GM10266 (cell line): ENCODE results near the gene RALA.

ENCODE experiments used
- DNase-seq: peaks from one replicate; pipeline ENCODE4 v3.0.0; 2012; ENCODE audit errors: extremely low spot score
- TF ChIP-seq, protein P1 (sequence below): IDR thresholded peaks from 2 replicates; pipeline ENCODE4 v1.5.1; 2012; ENCODE audit warnings: mild to moderate bottlenecking, low read depth; ENCODE audit not compliant: control insufficient read depth, insufficient read depth; ENCODE audit errors: missing control alignments

Gene RALA

DNA sequence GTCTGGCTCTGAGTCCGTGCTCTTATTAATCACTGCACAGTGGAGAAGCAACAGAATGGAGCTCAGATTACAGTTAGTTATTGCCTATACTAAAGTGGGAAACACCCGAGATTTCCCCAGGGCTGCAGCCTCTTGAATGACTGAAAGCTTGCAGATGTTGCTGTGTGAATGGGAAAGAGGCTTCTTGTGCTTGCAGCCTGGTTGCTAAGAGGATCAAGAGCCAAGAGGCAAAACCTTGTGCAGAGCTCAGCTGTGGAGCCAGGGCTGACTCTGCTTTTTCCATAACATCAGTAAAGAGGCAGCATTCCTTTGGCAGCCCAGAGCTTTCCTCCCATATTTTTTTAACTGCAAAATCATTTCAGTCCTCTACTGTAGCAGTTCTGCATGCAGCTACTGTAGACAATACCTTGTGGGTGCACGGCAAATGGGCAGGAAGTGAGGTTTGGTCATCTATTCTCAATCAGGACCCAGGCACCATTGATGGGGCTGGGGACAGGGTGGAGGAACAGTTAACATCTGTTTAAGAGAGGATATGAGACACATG lies 86.5 kb downstream of the RALA start:
- DNase-seq, result peak; percentile 24
- TF ChIP-seq, protein P1, sequence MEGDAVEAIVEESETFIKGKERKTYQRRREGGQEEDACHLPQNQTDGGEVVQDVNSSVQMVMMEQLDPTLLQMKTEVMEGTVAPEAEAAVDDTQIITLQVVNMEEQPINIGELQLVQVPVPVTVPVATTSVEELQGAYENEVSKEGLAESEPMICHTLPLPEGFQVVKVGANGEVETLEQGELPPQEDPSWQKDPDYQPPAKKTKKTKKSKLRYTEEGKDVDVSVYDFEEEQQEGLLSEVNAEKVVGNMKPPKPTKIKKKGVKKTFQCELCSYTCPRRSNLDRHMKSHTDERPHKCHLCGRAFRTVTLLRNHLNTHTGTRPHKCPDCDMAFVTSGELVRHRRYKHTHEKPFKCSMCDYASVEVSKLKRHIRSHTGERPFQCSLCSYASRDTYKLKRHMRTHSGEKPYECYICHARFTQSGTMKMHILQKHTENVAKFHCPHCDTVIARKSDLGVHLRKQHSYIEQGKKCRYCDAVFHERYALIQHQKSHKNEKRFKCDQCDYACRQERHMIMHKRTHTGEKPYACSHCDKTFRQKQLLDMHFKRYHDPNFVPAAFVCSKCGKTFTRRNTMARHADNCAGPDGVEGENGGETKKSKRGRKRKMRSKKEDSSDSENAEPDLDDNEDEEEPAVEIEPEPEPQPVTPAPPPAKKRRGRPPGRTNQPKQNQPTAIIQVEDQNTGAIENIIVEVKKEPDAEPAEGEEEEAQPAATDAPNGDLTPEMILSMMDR, result no peak

DNA sequence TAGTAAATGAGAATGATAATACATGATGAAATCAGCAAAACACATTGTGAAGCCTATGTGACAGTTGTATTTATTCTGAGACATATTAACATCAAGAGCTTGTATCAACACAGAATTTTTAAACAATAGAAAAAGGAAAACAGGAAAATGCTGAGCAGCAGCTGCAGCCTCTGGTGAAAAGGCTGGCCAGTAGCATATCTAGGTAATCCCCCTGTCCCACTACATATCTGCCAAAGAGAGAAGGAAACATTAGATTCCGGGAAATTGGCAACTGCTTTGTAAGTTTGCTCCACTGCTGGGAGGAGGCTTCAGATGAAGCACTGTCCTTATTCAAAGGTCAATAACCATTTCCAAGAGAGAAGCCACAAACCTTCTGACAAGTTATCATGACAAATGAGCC lies 89.4 kb downstream of the RALA start:
- TF ChIP-seq, protein P1, result no peak
- DNase-seq, result no peak

DNA sequence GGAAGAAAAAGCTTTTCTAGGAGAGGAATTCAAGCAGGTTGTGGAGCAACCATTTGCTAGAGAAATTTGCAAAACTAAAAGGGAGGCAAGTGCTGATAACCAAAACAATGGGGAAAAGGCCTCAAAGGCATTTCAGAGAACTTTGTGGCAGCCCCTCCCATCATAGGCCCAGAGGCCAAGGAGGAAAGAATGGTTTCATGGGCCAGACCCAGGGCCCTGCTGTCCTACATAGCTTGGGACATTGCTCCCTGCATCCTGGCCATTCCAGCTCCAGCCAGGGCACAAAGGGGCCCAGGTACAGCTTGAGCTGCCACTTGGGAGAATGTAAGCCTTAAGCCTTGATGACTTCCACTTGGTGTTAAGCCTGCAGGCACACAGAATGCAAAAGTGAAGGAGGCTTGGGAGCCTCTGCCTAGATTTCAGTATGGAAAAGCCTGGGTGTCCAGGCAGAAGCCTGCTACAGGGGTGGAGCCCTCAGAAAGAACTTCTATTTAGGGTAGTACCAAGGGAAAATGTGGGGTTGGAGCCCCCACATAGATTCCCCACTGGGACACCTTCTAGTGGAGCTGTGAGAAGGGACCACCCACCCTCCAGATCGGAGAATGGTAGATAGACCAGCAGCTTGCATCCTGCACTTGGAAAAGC lies 91.2 kb downstream of the RALA start:
- no peak for DNase-seq
- TF ChIP-seq, protein P1, result no peak

DNA sequence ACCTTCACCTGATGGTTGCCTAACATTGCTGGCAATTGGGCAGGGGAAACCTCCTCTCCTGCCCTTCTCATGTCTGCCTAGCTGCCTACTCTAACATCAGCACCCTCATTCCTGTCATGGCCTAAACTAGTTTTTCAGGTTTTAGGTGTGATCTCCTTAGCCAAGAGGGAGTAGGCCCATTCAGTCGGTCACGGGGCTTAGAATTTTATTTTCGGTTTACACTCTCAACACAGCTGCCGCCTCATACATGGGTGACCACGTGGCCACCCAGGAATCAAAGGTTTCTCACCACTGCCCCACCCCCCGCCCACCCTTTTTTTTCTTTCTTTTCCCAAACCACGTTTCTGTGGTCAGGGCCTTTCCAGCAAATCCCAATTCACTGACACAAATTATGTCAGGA lies 97.2 kb downstream of the RALA start:
- no peak for DNase-seq
- TF ChIP-seq, protein P1, result no peak

DNA sequence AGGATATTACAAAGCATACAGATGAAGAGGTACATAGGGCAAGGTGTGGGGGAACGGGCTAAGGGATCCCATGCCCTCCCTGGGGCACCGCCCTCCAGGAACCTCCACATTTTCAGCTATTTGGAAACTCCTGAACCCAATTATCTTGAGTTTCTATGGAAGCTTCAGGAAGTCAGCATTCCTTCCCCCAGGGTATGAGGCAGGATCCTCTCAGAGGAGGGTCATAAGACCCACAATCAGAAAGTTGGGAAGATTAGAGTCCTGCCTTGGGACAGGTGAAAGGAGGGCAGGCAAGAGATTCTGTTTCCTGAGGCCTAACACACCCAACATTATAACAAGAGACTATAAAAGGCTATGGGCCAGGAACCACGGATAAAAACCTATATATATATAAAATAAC lies 98.0 kb downstream of the RALA start:
- no peak for DNase-seq
- TF ChIP-seq, protein P1, result no peak

DNA sequence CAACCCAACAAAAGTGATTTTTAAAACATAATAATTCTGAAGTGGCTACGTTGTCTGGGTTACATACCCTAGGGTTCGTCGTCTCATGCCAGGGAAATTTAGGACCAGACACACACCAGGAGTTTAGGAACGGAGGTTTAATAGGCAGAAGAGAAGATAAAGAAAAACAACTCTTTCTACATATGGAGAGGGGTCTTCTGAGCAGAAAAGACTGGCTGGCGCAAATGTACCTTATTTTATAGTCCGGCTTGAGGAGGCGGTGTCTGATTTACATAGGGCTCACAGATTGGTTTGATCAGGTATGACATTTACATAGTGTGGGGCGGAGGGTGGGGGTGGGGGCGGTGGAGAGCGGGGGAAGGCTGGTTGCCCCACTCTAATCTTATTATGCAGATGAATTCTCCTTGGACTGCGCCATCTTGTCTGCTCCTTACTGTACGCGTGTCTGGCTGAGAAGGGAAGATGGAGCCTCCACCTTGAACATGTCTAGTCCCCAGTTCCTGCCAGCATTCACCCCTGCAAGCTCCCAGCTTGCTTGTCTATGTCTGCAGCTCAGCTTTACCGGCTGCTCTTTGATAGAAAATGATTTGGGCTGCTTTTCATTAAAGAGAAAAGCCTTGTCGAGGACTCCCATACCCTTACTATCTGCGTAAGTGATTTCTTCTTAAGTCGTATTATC lies 98.7 kb downstream of the RALA start:
- TF ChIP-seq, protein P1, result no peak
- no peak for DNase-seq
